ENCODE results near the gene DNAJC27. TPM values are rescaled to one million over a fixed set of nuclear protein-coding genes. Genes with fewer than 3 reads are reported as not detected.
A peak's percentile ranks its signal among the peaks of the same experiment; 100 is the strongest.

Gene DNAJC27
- total RNA-seq, 1 experiment from 2014 or later, result 5.1 TPM

- H2AFZ ChIP-seq (ENCODE audit: low read length), result no peak overlapping the region
- no peaks in the 10 kb centered on the region for H3K9me3 Mint-ChIP-seq
- no peaks in the 10 kb centered on the region; the same call in 1 of the 2 replicates for H3K4me1 ChIP-seq (ENCODE audit: insufficient read depth, low read length)
- peak overlapping the region in 1 of 3 experiments; percentile 52; a peak in 1 of 7 replicates for H3K27ac Mint-ChIP-seq
- H2BK5ac ChIP-seq (ENCODE audit: insufficient read length, low read length), result no peak overlapping the region
- peaks cover 32 to 33% of the 10 kb centered on the region in 2 experiments for H3K4me1 Mint-ChIP-seq
- no peaks in the 10 kb centered on the region for H3K27me3 ChIP-seq (ENCODE audit: insufficient read depth, low read length)
- no peak overlapping the region for H4K8ac ChIP-seq (replicated peaks; ENCODE audit: insufficient read length, low read depth, low read length)
- H3K79me1 ChIP-seq (ENCODE audit: insufficient read depth, low read depth, low read length, poor library complexity, severe bottlenecking), result no peaks in the 10 kb centered on the region
- no peaks in the 10 kb centered on the region for H4K20me1 ChIP-seq (ENCODE audit: control insufficient read depth, insufficient read depth, insufficient read length)
- no peaks in the 10 kb centered on the region for H3K9me3 ChIP-seq (ENCODE audit: control insufficient read depth, low read depth, low read length)
- H3K27me3 Mint-ChIP-seq (ENCODE audit: low read depth), result no peaks in the 10 kb centered on the region; the same call in none of the 2 replicates
- no peak overlapping the region for H3K4ac ChIP-seq (ENCODE audit: low read depth, low read length)
- DNase-seq, result no peak
- H2BK120ac ChIP-seq (ENCODE audit: low read depth, low read length, poor library complexity, severe bottlenecking), result no peak overlapping the region
- no peak overlapping the region for H3K9ac ChIP-seq (ENCODE audit: extremely low read depth, insufficient read length, low read length)
- no peak for TF ChIP-seq CTCF (conservative IDR thresholded peaks at IDR 0.05)
- H3K27ac ChIP-seq (ENCODE audit: insufficient read length, low read depth, low read length), result no peak overlapping the region
- H3K23ac ChIP-seq (ENCODE audit: insufficient read length, low read depth, low read length), result no peak overlapping the region
- H3K36me3 Mint-ChIP-seq (ENCODE audit: insufficient read depth in 1 of 3, low read depth in 3 of 3), result no peaks in the 10 kb centered on the region
- no peak overlapping the region for H2BK20ac ChIP-seq (ENCODE audit: low read depth, low read length, poor library complexity, severe bottlenecking)
- no peak overlapping the region for H3T11ph ChIP-seq (ENCODE audit: low read length)
- no peak overlapping the region for H3K4me3 Mint-ChIP-seq
- no peak overlapping the region for H2BK15ac ChIP-seq (ENCODE audit: low read depth, low read length)
- H2BK12ac ChIP-seq (ENCODE audit: insufficient read length, low read depth, low read length), result no peak overlapping the region
- H3K4me2 ChIP-seq (ENCODE audit: insufficient read depth, insufficient read length, low read length), result no peak overlapping the region
- H3K18ac ChIP-seq (ENCODE audit: insufficient read length, low read depth, low read length), result no peak overlapping the region
- H3K79me2 ChIP-seq (ENCODE audit: insufficient read depth, low read length), result no peaks in the 10 kb centered on the region
- no peak overlapping the region for H3K56ac ChIP-seq (ENCODE audit: insufficient read length, low read depth, low read length)
- H3K14ac ChIP-seq (ENCODE audit: insufficient read depth, low read length), result no peak overlapping the region
- H3K23me2 ChIP-seq (ENCODE audit: insufficient read length, low read depth, low read length, poor library complexity, severe bottlenecking), result no peaks in the 10 kb centered on the region
- no CpG with 5 or more reads among the region's 6 CpGs for WGBS (ENCODE audit: extremely low coverage, insufficient read length, low lambda C conversion rate)
- H4K91ac ChIP-seq (ENCODE audit: insufficient read length, low read depth, low read length), result no peak overlapping the region
- no peak overlapping the region for H4K5ac ChIP-seq (ENCODE audit: insufficient read length, low read depth, low read length)
- no peak overlapping the region for H2AK5ac ChIP-seq (ENCODE audit: insufficient read length, low read length)
Measured at GRCh38 chr2:24930768-24931167, 41.0 kb downstream of the DNAJC27 start.

All from H9 (cell line).